GM12878 (cell line): ENCODE measurements around the gene BBOX1. TPM values are rescaled to one million over a fixed set of nuclear protein-coding genes. Genes with fewer than 3 reads are reported as not detected.

Experiments used
- ATAC-seq: fragments of 200-7000 bp; cut with Tn5 transposase; 3 replicates; pipeline ENCODE4 v1.9.1; 2020; ENCODE audit warnings: mild to moderate bottlenecking, moderate library complexity
- BruUV-seq: library from RNA; stranded (reverse); fragments of 400-500 nt; replicated peaks from 2 replicates; lab custom pipeline; 2021; lab: Mats Ljungman, UMichigan
- CTCF ChIA-PET: fragments of 300-600 bp; sonication (Branson Sonifier 250); formaldehyde crosslinking; extraction: SDS; loops from one replicate; lab custom pipeline; 2021; ENCODE audit warnings: inconsistent platforms; lab: Yijun Ruan, JAX
- POLR2A ChIA-PET: fragments of 350-600 bp; formaldehyde crosslinking; extraction: SDS; loops from one replicate; lab custom pipeline; 2021; ENCODE audit warnings: inconsistent platforms; lab: Charles Lee
- RAD21 ChIA-PET: fragments of 300-600 bp; sonication (Branson Sonifier 250); formaldehyde crosslinking; loops from one replicate; lab custom pipeline; 2023; ENCODE audit warnings: antibody characterized with exemption; ENCODE audit not compliant: unreplicated experiment; lab: Charles Lee
- SMC1A ChIA-PET: fragments of 300-600 bp; sonication (Branson Sonifier 250); formaldehyde crosslinking; loops from one replicate; lab custom pipeline; 2023; ENCODE audit not compliant: unreplicated experiment, uncharacterized antibody; lab: Charles Lee
- DNase-seq: peaks from one replicate; pipeline ENCODE4 v3.0.0-alpha.2; 2011; ENCODE audit warnings: low read depth, low spot score
- FAIRE-seq: peaks from 3 replicates; lab custom pipeline; 2011; peaks lifted over from hg19 to GRCh38; lab: Jason Lieb, UNC
- H2AFZ ChIP-seq: 2 replicates; pipeline ENCODE4 v1.6.0; 2011; ENCODE audit warnings: low read depth, low read length, control low read depth; ENCODE audit not compliant: control insufficient read depth
- H3K27ac ChIP-seq: 2 replicates; pipeline ENCODE4 v1.5.1; 2011; ENCODE audit warnings: control low read depth; ENCODE audit not compliant: control insufficient read depth, insufficient read depth
- H3K27me3 ChIP-seq, 2 experiments: replicated peaks in 1 of 2; 2 replicates each; pipeline versions ENCODE4 v1.6.0 to v1.6.1; 2011; ENCODE audit warnings: low read length in 1 of 2; ENCODE audit not compliant: control insufficient read depth in 2 of 2, insufficient read depth in 2 of 2
- H3K36me3 ChIP-seq, 2 experiments: 2 replicates each; pipeline ENCODE4 v1.5.1; 2011; ENCODE audit warnings: low read length in 1 of 2; ENCODE audit not compliant: control insufficient read depth in 2 of 2, insufficient read depth in 2 of 2
- H3K4me1 ChIP-seq: 2 replicates; pipeline ENCODE4 v1.6.1; 2011; ENCODE audit warnings: mild to moderate bottlenecking, low read length, moderate library complexity, mixed read lengths; ENCODE audit not compliant: control insufficient read depth, insufficient read depth
- H3K4me2 ChIP-seq: 2 replicates; pipeline ENCODE4 v1.6.0; 2011; ENCODE audit warnings: control low read depth; ENCODE audit not compliant: control insufficient read depth, insufficient read depth
- H3K4me3 ChIP-seq: fragments of 200-600 bp; sonication (generic); 2 replicates; pipeline ENCODE4 v1.5.1; 2016
- H3K79me2 ChIP-seq: 2 replicates; pipeline ENCODE4 v1.6.0; 2011; ENCODE audit warnings: low read length; ENCODE audit not compliant: control insufficient read depth, insufficient read depth
- H3K9ac ChIP-seq: 2 replicates; pipeline ENCODE4 v1.8.0; 2011; ENCODE audit warnings: low read length, control low read depth, mixed read lengths; ENCODE audit not compliant: control insufficient read depth, insufficient read depth
- H3K9me3 ChIP-seq: replicated peaks from 3 replicates; pipeline ENCODE4 v1.5.1; 2011; ENCODE audit warnings: mild to moderate bottlenecking, low read length; ENCODE audit not compliant: control insufficient read depth, insufficient read depth
- H4K20me1 ChIP-seq: 2 replicates; pipeline ENCODE4 v1.6.0; 2011; ENCODE audit not compliant: control insufficient read depth, insufficient read depth
- ESRRA ChIP-seq: IDR thresholded peaks from 2 replicates; pipeline ENCODE4 v1.6.1; 2012; ENCODE audit warnings: mild to moderate bottlenecking, low read length, improper control_type of control experiment
- IKZF2 ChIP-seq, 2 experiments: fragments of 450-650 bp; IDR thresholded peaks; 2 replicates each; pipeline ENCODE4 v1.6.1; 2017; ENCODE audit warnings: mild to moderate bottlenecking in 2 of 2, moderate library complexity in 2 of 2
- NBN ChIP-seq: fragments of 450-650 bp; IDR thresholded peaks from 2 replicates; pipeline ENCODE4 v1.6.1; 2016
- PML ChIP-seq: IDR thresholded peaks from 2 replicates; pipeline ENCODE4 v1.6.1; 2012; ENCODE audit warnings: low read length, inconsistent platforms
- TARDBP ChIP-seq: IDR thresholded peaks from 2 replicates; pipeline ENCODE4 v1.6.1; 2016; ENCODE audit warnings: borderline replicate concordance
- WGBS: methylation state at CpG from one replicate; pipeline ENCODE4 v1.1.6; 2016; ENCODE audit warnings: low lambda C conversion rate; ENCODE audit not compliant: insufficient replicate concordance, insufficient coverage; ENCODE audit errors: missing lambda C conversion rate; 5-methylcytosine and 5-hydroxymethylcytosine counted together
- in situ Hi-C: fragments of 300-500 bp; cut with MboI; formaldehyde crosslinking; loops from 9 replicates; pipeline ENCODE4 v1.14.3; 2018; ENCODE audit warnings: mixed read lengths
- intact Hi-C: fragments of 100-400 bp; cut with micrococcal nuclease; formaldehyde crosslinking; loops from one replicate; pipeline ENCODE4 v1.14.2; 2022; ENCODE audit not compliant: unreplicated experiment
- polyA plus RNA-seq, 11 experiments: library from polyadenylated mRNA; depleted of rRNA in 4 of 11; unstranded in 6 of 11; stranded (reverse) in 5 of 11; fragments of >200 nt; fragmentation: Nextera tagmentation in 4 of 11; fragmentation: Illumina TruSeq in 1 of 11; extraction: Ambion mirVana in 4 of 11; extraction: Trizol in 1 of 11; gene quantifications; 1 replicate in 1 of 11; 2 replicates in 10 of 11; pipeline versions ENCODE4 v1.2.1 to v1.2.3, GENCODE V29; 2011 to 2016; ENCODE audit warnings: inconsistent platforms in 2 of 11, missing spikeins in 2 of 11, low read depth in 1 of 11
- total RNA-seq, 4 experiments: library from RNA; depleted of rRNA in 3 of 4; stranded (reverse); fragments of >200 nt in 3 of 4; fragmentation: Illumina TruSeq in 1 of 4; extraction: Trizol in 1 of 4; gene quantifications; 2 replicates each; pipeline versions ENCODE4 v1.2.1 to v1.2.3, GENCODE V29; 2013 to 2021
- TF ChIP-seq, protein P1 (sequence below): fragments of 450-650 bp; IDR thresholded peaks from 2 replicates; pipeline ENCODE4 v1.6.1; 2017; ENCODE audit warnings: antibody characterized with exemption, mild to moderate bottlenecking, moderate library complexity

BBOX1 gene
- total and polyA plus RNA-seq, 10 of the 15 experiments (the other 5 are each of a cell fraction or from before 2014, with no cell fraction given): 3.5 TPM; not detected in 9

DNA sequence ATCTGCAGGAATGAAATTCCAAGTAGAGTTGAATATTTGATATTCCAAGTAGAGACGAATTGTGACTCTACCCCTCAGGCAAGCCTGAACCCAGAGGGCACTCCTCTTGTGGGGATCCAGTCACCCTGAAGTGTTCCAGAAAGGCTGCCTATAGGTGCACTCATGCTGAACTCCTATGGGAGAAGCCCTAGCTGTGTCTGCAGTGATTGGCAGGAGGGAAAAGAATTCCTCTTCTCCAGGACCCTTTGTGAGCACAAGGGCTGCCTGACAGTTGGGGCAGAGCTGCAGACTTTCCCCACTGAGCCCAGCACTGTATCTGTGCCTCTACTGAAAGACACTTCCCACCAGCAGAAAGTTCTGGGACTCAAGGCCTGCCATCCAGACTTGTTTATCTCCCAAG, 35.0 kb downstream of the BBOX1 start:
- Histone ChIP-seq H2AFZ (no peak overlapping the region), H3K36me3 (no peaks in the 10 kb centered on the region), H3K9ac (no peak overlapping the region), H3K27me3 (no peaks in the 10 kb centered on the region), H3K4me2 (no peak overlapping the region), H3K9me3 (no peaks in the 10 kb centered on the region), H3K4me3 (no peak overlapping the region), H3K79me2 (no peaks in the 10 kb centered on the region), H3K27ac (no peak overlapping the region), H4K20me1 (no peaks in the 10 kb centered on the region), H3K4me1 (no peaks in the 10 kb centered on the region)
- intact Hi-C loops: no loop called here
- SMC1A ChIA-PET: interaction anchor here (1.5 kb wide), 1 partner anchor 12 kb away, joined by 3 read pairs; no protein-coding TSS in a partner anchor
- CTCF ChIA-PET: no interaction called here
- RAD21 ChIA-PET: no interaction called here
- TF ChIP-seq, protein P1, sequence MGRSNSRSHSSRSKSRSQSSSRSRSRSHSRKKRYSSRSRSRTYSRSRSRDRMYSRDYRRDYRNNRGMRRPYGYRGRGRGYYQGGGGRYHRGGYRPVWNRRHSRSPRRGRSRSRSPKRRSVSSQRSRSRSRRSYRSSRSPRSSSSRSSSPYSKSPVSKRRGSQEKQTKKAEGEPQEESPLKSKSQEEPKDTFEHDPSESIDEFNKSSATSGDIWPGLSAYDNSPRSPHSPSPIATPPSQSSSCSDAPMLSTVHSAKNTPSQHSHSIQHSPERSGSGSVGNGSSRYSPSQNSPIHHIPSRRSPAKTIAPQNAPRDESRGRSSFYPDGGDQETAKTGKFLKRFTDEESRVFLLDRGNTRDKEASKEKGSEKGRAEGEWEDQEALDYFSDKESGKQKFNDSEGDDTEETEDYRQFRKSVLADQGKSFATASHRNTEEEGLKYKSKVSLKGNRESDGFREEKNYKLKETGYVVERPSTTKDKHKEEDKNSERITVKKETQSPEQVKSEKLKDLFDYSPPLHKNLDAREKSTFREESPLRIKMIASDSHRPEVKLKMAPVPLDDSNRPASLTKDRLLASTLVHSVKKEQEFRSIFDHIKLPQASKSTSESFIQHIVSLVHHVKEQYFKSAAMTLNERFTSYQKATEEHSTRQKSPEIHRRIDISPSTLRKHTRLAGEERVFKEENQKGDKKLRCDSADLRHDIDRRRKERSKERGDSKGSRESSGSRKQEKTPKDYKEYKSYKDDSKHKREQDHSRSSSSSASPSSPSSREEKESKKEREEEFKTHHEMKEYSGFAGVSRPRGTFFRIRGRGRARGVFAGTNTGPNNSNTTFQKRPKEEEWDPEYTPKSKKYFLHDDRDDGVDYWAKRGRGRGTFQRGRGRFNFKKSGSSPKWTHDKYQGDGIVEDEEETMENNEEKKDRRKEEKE: no peak
- no peak for TF ChIP-seq ESRRA
- TF ChIP-seq IKZF2 (IDR thresholded peaks at IDR 0.05): no peak
- no peak for TF ChIP-seq TARDBP
- TF ChIP-seq PML: no peak
- no peak for TF ChIP-seq NBN
- FAIRE-seq (no peak), DNase-seq (no peak), ATAC-seq (no peak)
- in situ Hi-C loops: no loop called here
- 0% methylated on average over 1 of the region's 1 CpG for WGBS
- POLR2A ChIA-PET: no interaction called here
- no TSS peak for BruUV-seq
